ENCODE data around the gene SLC18A3. TPM values are rescaled to one million over a fixed set of nuclear protein-coding genes. Genes with fewer than 3 reads are reported as not detected.

The SLC18A3 gene
- total RNA-seq, 1 donor from 2014 or later: 17.9 TPM

- H3K9me3 Mint-ChIP-seq: no peaks in the 10 kb centered on the region
- H3K4me3 Mint-ChIP-seq: no peak overlapping the region
- no peak for DNase-seq (ENCODE audit: low read depth, low spot score)
Measured at GRCh38 chr10:49651039-49651835, 41.1 kb downstream of the SLC18A3 start.

GRCh38 chr10:49651917-49652316 is 41.8 kb downstream of the SLC18A3 start:
- Mint-ChIP-seq H3K9me3 (no peaks in the 10 kb centered on the region), H3K36me3 (ENCODE audit: low read depth) (peaks cover 4% of the 10 kb centered on the region), H3K4me1 (peaks cover 12% of the 10 kb centered on the region), H3K27ac (ENCODE audit: unreplicated experiment) (no peak overlapping the region), H3K4me3 (no peak overlapping the region), H3K27me3 (ENCODE audit: low read depth) (peaks cover 3% of the 10 kb centered on the region)
- DNase-seq (ENCODE audit: low read depth, low spot score): no peak
- TF ChIP-seq CTCF (conservative IDR thresholded peaks at IDR 0.05): no peak

More at GRCh38 chr10:49651039-49651835, 41.1 kb downstream of the SLC18A3 start:
- Mint-ChIP-seq H3K4me1 (peaks cover 12% of the 10 kb centered on the region), H3K27me3 (ENCODE audit: low read depth) (no peaks in the 10 kb centered on the region), H3K36me3 (ENCODE audit: low read depth) (no peaks in the 10 kb centered on the region), H3K27ac (ENCODE audit: unreplicated experiment) (no peak overlapping the region)
- no peak for TF ChIP-seq CTCF (conservative IDR thresholded peaks at IDR 0.05)

GRCh38 chr10:49652421-49653272 is 42.5 kb downstream of the SLC18A3 start:
- DNase-seq (ENCODE audit: low read depth, low spot score): no peak
- Mint-ChIP-seq H3K9me3 (no peaks in the 10 kb centered on the region), H3K27me3 (ENCODE audit: low read depth) (peaks cover 3% of the 10 kb centered on the region), H3K4me3 (no peak overlapping the region), H3K36me3 (ENCODE audit: low read depth) (peaks cover 4% of the 10 kb centered on the region), H3K4me1 (peaks cover 12% of the 10 kb centered on the region), H3K27ac (ENCODE audit: unreplicated experiment) (peak overlapping the region; percentile 27)
- TF ChIP-seq CTCF (conservative IDR thresholded peaks at IDR 0.05): no peak

GRCh38 chr10:49653273-49653929 is 43.3 kb downstream of the SLC18A3 start:
- Mint-ChIP-seq H3K9me3 (no peaks in the 10 kb centered on the region), H3K4me3 (no peak overlapping the region), H3K27me3 (ENCODE audit: low read depth) (peaks cover 3% of the 10 kb centered on the region), H3K36me3 (ENCODE audit: low read depth) (peaks cover 4% of the 10 kb centered on the region), H3K4me1 (peaks cover 12% of the 10 kb centered on the region), H3K27ac (ENCODE audit: unreplicated experiment) (no peak overlapping the region)
- DNase-seq (ENCODE audit: low read depth, low spot score): no peak
- no peak for TF ChIP-seq CTCF (conservative IDR thresholded peaks at IDR 0.05)

- DNase-seq (ENCODE audit: low read depth, low spot score): no peak
- peaks cover 11% of the 10 kb centered on the region for H3K4me1 Mint-ChIP-seq
- H3K4me3 Mint-ChIP-seq: no peak overlapping the region
- no peak overlapping the region for H3K27ac Mint-ChIP-seq (ENCODE audit: unreplicated experiment)
- peaks cover 9% of the 10 kb centered on the region for H3K36me3 Mint-ChIP-seq (ENCODE audit: low read depth)
- no peak for TF ChIP-seq CTCF (conservative IDR thresholded peaks at IDR 0.05)
- peaks cover 5% of the 10 kb centered on the region for H3K9me3 Mint-ChIP-seq
- peaks cover 3% of the 10 kb centered on the region for H3K27me3 Mint-ChIP-seq (ENCODE audit: low read depth)
Measured at GRCh38 chr10:49654036-49654693, 44.1 kb downstream of the SLC18A3 start.
